ENCODE results near the gene SLC4A2.

Gene SLC4A2

DNA sequence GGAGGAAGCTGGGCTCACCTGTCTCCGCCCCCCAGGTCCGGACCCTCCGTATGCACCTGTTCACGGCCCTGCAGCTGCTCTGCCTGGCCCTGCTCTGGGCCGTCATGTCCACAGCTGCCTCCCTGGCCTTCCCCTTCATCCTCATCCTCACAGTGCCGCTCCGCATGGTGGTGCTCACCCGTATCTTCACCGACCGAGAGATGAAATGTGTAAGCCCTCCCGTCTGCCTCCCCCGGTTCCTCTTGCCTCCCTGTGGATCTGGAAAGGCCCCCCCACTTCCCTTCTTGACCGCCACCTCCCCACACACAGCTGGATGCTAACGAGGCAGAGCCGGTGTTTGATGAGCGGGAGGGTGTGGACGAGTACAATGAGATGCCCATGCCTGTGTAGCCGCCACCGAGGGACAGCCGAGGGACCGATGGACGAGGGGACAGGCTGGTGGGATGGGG, 16.6 kb downstream of the SLC4A2 start:
- TF ChIP-seq, protein P1, sequence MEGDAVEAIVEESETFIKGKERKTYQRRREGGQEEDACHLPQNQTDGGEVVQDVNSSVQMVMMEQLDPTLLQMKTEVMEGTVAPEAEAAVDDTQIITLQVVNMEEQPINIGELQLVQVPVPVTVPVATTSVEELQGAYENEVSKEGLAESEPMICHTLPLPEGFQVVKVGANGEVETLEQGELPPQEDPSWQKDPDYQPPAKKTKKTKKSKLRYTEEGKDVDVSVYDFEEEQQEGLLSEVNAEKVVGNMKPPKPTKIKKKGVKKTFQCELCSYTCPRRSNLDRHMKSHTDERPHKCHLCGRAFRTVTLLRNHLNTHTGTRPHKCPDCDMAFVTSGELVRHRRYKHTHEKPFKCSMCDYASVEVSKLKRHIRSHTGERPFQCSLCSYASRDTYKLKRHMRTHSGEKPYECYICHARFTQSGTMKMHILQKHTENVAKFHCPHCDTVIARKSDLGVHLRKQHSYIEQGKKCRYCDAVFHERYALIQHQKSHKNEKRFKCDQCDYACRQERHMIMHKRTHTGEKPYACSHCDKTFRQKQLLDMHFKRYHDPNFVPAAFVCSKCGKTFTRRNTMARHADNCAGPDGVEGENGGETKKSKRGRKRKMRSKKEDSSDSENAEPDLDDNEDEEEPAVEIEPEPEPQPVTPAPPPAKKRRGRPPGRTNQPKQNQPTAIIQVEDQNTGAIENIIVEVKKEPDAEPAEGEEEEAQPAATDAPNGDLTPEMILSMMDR (IDR thresholded peaks at IDR 0.05; ENCODE audit: low read depth, low read length): no peak

DNA sequence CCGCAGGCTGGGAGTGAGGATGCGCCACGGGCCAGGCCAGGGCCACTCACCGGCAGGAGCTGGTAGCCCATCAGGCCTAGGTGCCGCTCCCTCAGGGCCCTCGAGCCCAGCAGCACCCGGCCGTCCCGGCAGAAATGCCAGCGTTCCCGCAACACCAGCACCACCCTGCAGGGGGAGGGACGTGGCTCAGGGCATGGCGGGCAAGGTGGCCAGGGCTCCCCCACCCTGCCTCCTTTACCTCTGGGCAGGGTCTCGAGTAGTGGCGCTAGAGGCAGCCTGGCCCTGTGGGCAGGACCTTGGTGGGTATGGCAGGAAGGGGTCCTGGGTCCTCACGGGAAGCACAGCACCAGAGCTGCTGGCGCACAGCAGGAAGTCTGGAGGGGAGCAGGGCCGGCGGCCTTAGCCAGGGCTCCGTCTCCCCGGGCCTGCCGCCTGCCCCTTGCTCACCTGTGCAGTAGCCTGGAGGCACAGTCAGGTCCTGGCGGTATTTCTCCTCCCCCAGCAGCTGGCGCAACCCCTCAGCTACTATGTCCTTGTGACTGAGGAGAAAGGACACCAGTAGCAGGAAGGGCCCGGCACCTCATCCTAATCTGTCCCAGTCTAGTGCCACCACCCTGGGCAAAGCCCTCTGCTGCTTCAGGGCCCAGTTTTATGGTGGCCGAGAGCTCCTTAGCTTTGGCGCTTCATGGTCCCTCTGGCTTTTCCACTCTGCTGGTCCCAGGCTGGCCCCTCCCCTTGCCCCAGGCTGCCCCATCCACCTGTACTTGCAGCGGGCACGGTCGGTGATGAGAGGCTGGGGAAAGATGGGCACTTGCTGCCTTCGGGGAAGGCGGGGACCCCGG, 17.7 kb downstream of the SLC4A2 start:
- peaks cover 74% of the 10 kb centered on the region for H3K36me3 ChIP-seq
- H3K4me3 ChIP-seq (ENCODE audit: low read depth, low read length): no peak overlapping the region
- H3K27me3 ChIP-seq (ENCODE audit: insufficient read depth, low read depth, severe bottlenecking): no peaks in the 10 kb centered on the region
- no peaks in the 10 kb centered on the region for H3K9me3 ChIP-seq (ENCODE audit: severe bottlenecking)
- no peak for DNase-seq
- H3K27ac ChIP-seq: peak overlapping the region; percentile 43; the same call in 1 of the 2 replicates
- TF ChIP-seq, protein P1 (IDR thresholded peaks at IDR 0.05; ENCODE audit: low read depth, low read length): peak; percentile 59

More for the DNA sequence above, 16.6 kb downstream of the SLC4A2 start:
- Histone ChIP-seq H3K27ac (no peak overlapping the region), H3K36me3 (peaks cover 78% of the 10 kb centered on the region), H3K27me3 (ENCODE audit: insufficient read depth, low read depth, severe bottlenecking) (no peaks in the 10 kb centered on the region), H3K9me3 (ENCODE audit: severe bottlenecking) (no peaks in the 10 kb centered on the region), H3K4me3 (ENCODE audit: low read depth, low read length) (no peak overlapping the region)
- no peak for DNase-seq

DNA sequence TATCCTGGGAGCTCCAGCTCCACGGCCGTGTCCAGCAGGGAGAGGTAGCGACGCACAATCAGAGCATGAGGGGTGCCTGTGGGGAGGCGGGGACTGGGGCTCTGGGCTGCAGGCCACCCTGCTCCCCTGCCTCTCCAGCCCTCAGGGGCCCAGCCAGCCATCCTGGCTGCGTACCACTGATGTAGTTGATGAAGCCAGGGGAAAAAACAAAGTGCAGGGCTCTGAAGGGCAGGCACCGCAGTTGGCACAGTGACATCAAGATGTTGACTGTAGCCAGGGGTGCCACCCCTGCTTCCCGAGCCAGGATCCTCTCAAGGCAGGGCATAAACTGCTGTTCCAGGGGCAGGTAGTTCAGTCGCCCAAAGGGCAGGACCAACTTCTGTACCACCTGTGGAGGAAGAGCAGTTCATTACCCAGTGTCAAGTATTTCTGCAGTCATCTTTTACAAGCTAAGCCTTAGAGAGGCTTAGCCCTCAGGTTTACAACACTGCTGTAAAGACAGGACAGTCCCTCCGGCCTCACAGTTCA, 18.4 kb downstream of the SLC4A2 start:
- Histone ChIP-seq H3K9me3 (ENCODE audit: severe bottlenecking) (no peaks in the 10 kb centered on the region), H3K36me3 (peaks cover 67% of the 10 kb centered on the region), H3K27me3 (ENCODE audit: insufficient read depth, low read depth, severe bottlenecking) (no peaks in the 10 kb centered on the region), H3K4me3 (ENCODE audit: low read depth, low read length) (no peak overlapping the region), H3K27ac (peak overlapping the region; percentile 43)
- TF ChIP-seq, protein P1 (IDR thresholded peaks at IDR 0.05; ENCODE audit: low read depth, low read length): no peak
- DNase-seq: no peak

DNA sequence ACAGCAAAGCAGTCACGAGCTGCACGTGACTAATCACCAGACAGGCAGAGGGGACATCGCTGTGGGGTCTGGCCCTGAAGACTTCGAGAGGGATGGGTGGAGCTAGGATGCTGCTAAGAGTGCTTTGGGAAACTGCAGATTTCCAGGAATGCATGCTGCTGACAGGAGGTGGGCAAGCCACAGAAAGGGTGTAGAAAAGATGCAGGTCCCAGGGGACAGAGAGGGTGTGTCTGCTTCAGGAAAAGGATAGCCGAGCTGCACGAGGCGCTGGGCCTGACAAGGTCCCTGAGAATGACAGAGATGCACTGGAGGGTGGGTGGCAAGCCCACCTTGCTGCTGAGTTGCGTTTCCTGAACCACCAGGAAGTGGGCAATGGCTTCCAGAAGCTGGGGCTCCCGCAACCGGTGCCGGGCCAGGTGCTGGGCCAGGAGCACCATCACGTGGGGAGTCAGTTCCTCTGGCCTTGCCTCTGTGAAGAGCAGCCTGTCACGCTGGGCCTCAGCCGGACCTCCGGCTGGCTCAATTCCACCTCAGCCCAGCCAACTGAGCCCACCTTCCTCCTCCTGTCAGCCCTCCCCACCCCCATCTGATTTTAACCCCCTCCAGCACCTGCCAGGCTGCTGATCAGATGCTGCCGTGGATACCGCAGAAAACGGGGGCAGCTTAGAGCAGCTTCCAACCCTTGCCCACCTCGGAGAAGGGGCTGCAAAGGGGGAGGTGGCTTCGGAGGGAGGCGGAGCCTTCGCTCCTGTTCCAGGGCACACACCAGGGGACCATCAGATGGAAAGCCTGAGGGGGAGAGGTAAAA, 19.0 kb downstream of the SLC4A2 start:
- TF ChIP-seq, protein P1 (IDR thresholded peaks at IDR 0.05; ENCODE audit: low read depth, low read length): no peak
- no peaks in the 10 kb centered on the region for H3K9me3 ChIP-seq (ENCODE audit: severe bottlenecking)
- H3K36me3 ChIP-seq: peaks cover 61% of the 10 kb centered on the region
- H3K27ac ChIP-seq: peak overlapping the region; percentile 5; the same call in 1 of the 2 replicates
- H3K27me3 ChIP-seq (ENCODE audit: insufficient read depth, low read depth, severe bottlenecking): no peaks in the 10 kb centered on the region
- H3K4me3 ChIP-seq (ENCODE audit: low read depth, low read length): no peak overlapping the region
- peak; percentile 68 for DNase-seq

DNA sequence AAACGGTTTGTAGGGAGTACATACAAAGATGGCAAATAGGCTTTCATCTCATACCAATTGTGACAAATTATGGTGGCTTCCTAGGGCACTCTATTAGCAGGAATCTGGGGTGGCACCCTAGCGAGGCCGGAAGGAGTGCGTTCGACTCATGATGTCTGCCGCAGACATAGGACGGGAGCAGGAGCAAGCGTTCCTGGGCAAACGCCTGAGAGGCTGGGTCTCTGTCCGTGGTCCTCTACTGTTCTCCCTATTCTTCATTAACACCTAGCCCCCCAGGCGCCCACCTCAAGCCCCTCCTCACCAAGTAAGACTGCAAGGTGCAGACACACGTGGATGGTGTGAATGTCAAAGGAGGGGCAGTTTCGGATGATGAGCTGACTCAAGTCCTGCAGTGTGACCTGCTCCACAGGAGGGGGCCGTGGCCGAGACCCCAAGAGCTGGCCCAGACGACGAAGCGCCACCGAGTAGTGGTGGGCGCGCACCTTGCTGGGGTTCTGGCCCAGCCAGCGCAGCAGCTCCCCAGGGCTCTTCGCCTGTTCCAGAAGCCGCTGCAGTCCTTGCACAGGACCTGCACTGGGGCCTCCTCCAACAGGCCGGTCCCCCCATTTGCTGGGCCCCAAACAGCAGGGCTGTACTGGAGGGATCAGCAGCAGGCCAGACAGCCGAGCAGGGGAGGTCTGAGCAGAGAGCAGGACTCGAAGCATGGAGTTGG, 20.0 kb downstream of the SLC4A2 start:
- DNase-seq: no peak
- no peaks in the 10 kb centered on the region for H3K27me3 ChIP-seq (ENCODE audit: insufficient read depth, low read depth, severe bottlenecking)
- no peaks in the 10 kb centered on the region for H3K9me3 ChIP-seq (ENCODE audit: severe bottlenecking)
- peak overlapping the region; percentile 98 for H3K27ac ChIP-seq
- TF ChIP-seq, protein P1 (IDR thresholded peaks at IDR 0.05; ENCODE audit: low read depth, low read length): no peak
- peak overlapping the region; percentile 80 for H3K4me3 ChIP-seq (ENCODE audit: low read depth, low read length)
- peaks cover 52% of the 10 kb centered on the region for H3K36me3 ChIP-seq
